Medulla oblongata (tissue), 1 donor: ENCODE data around the gene AARS2.

Experiments used
- DNase-seq: peaks from one replicate; pipeline ENCODE4 v3.0.0-alpha.2; 2015; ENCODE audit errors: extremely low spot score

AARS2 gene

GRCh38 chr6:44275749-44276648 lies 37.1 kb downstream of the AARS2 start:
- DNase-seq = no peak

- no peak for DNase-seq
Observed at GRCh38 chr6:44275271-44275748, 37.8 kb downstream of the AARS2 start.

DNA sequence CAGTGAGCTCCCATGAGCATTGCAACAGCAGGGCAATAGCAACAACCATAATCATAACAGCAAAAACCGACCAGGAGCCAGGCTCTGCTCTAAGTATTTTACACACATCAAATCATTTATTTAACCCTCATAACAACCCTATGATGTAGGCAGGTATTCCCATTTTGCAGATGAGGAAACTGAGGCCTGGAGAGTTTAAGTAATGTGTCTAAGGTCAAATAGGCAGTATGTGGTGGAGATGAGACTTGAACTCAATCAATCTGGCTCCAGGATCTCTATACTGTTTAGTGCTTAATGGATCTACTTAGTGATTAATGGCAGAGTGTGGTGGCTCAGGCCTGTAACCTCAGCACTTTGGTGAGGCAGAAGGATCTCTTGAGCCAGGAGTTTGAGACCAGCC lies 39.5 kb downstream of the AARS2 start:
- no peak for DNase-seq

GRCh38 chr6:44272999-44273566 lies 40.1 kb downstream of the AARS2 start:
- no peak for DNase-seq

- no peak for DNase-seq
Observed at GRCh38 chr6:44272529-44272928, 40.6 kb downstream of the AARS2 start.

DNA sequence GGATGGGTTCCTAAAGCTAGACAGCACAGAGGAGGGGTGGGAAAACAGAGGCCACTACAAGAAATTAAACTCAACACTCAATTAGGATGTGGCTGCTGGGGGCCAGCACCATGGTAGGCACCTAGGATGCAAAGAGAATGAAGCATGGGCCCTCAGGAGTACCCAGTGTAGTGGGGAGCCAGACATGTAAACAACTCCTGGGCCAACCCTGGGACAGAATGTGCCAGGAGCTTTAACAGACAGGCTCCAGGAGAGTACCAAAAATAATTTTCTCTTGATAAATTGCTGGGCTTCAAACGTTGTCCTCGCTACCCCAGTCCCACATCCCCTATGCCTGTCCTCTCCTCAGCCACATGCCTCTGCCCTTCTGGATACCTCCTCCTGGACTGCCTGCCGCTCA lies 41.2 kb downstream of the AARS2 start:
- DNase-seq = no peak

- DNase-seq = no peak
Observed at GRCh38 chr6:44271406-44271723, 41.8 kb downstream of the AARS2 start.

GRCh38 chr6:44270526-44271405 lies 42.4 kb downstream of the AARS2 start:
- no peak for DNase-seq

- DNase-seq = no peak
Observed at GRCh38 chr6:44269921-44270525, 43.1 kb downstream of the AARS2 start, which contains the start of gene TMEM151B. Gene TMEM151B, plus strand, starts transcription at chr6:44270450. Its CDS starts 293 bp downstream, at chr6:44270743.

- DNase-seq = no peak
Observed at GRCh38 chr6:44269178-44269920, 43.8 kb downstream of the AARS2 start.

GRCh38 chr6:44268095-44268628 lies 45.0 kb downstream of the AARS2 start:
- peak; percentile 61 for DNase-seq

- no peak for DNase-seq
Observed at GRCh38 chr6:44267252-44267651, 45.9 kb downstream of the AARS2 start.

GRCh38 chr6:44266347-44266746 lies 46.8 kb downstream of the AARS2 start:
- no peak for DNase-seq

DNA sequence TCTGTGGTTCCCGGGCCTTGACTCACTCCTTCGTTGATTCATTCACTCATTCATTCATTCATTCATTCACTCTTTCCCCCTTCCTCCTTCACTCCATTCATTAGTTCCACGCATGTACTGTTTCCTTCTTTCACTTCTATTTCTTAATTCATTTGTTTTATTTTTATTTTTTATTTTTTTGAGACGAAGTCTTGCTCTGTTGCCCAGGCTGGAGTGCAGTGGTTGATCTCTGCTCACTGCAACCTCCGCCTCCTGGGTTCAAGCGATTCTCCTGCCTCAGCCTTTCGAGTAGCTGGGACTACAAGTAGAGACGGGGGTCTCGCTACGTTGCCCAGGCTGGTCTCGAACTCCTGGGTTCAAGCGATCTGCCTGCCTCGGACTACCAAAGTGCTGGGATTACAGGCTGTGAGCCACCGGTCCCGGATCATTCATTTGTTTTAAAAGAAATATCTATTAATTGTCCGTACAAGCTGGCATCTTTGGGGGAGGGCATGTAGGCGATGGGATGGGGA lies 47.4 kb downstream of the AARS2 start:
- no peak for DNase-seq

DNA sequence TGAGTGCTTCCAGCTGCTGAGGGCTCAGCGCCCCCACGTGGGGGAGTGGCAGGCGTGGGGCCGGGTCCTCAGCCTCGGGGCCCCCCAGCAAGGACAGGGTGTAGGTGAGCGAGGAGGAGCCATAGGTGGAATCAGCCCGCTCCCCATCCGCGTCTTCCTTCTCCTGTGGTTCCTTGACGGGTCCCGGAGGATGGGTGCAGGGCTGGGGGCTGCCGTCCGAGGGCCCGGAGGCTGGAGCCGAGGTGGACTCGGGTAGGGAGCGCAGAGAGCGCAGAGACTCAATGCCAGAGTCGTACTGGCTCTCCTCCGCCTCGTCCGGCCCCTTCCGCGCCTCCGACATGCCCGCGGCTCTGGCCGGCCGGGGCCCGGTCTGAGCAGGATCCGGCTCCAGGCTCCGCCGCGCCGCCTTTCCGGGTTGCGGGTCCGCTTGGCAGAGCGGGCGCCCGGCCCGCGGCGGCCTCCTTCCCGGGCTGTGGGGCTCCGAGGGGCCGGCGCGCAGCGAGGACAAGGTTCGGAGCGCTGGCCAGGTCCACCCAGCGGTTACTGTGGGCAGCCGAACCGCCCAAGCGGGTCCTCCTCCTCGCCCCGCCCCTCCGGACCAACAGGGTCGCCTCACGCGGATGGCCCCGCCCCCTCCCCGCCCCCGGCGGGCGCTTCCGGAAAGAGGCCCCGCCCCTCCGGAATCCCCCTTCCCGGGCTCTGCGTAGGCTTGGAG lies 48.0 kb downstream of the AARS2 start, which contains the start of gene NFKBIE:
Gene NFKBIE (minus strand): TSS at position 545 of the 715 bp plus-strand sequence. CDS start 205 bp downstream, at position 340.
- DNase-seq = peak; percentile 95

GRCh38 chr6:44264154-44265006 lies 48.8 kb downstream of the AARS2 start:
- DNase-seq = peak; percentile 75

DNA sequence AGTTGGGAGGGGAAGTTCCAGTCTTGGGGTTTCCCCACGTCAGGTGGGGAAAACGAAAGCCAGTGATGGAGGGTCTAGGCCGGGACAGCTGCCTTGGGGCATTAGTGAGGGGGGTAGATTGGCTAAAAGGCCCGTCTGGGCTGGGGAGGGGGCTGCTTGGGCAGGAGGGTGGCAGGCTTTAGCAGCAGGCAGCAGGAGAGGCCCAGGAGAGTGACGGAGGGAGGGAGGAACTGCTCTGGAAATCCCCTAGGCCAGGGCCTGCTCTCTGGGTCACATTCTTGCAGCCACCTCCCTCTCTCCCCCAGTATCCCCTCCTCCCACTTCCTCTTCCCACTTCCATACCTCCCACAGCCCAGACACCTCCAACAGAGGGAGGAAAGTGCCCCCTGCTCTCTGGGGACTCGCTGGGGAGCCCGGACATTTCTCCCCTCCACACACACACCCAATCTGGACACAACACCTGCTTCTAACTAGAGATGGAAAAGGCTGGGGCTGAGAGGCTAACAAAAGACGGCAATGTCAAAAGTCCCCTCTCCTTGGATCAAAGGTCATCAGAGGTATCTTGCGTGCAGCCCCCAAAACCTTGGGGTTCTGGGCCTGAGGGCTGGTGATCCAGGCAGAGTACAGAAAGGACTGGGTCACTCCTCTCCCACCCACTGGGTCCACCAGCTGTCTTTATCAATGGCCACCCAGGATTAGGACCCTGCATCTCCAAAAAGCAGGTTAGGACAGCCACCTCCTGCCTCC lies 49.6 kb downstream of the AARS2 start:
- peak; percentile 47 for DNase-seq
